Cardiac fibroblast (primary cell): ENCODE measurements around the gene TMC3.

Source experiments
- DNase-seq, 2 donors: peaks; one replicate each; pipeline versions ENCODE4 v3.0.0 to v3.0.0-alpha.2; 2010; ENCODE audit warnings: low read depth in 2 of 2
- H3K4me3 ChIP-seq, 2 donors: replicated peaks in 1 of 2; 1 replicate in 1 of 2; 2 replicates in 1 of 2; pipeline ENCODE4 v1.5.1; 2011; ENCODE audit warnings: low read depth in 2 of 2, low read length in 2 of 2, mild to moderate bottlenecking in 2 of 2, moderate library complexity in 1 of 2
- CTCF ChIP-seq: IDR thresholded peaks from one replicate; pipeline ENCODE4 v1.5.1; 2011; ENCODE audit warnings: low read depth, mild to moderate bottlenecking, low read length, inconsistent platforms

The TMC3 gene

GRCh38 chr15:81386947-81387346 lies 12.9 kb upstream of the TMC3 start:
- DNase-seq, result peak in 1 of 2 donors; percentile 8
- no peak for TF ChIP-seq CTCF
- H3K4me3 ChIP-seq, result no peak overlapping the region

- no peak overlapping the region for H3K4me3 ChIP-seq
- no peak for TF ChIP-seq CTCF
- no peak for DNase-seq
Observed at GRCh38 chr15:81385721-81386076, 11.7 kb upstream of the TMC3 start.

GRCh38 chr15:81384891-81385720 lies 11.1 kb upstream of the TMC3 start:
- DNase-seq, result no peak
- no peak for TF ChIP-seq CTCF
- H3K4me3 ChIP-seq, result no peak overlapping the region

GRCh38 chr15:81381720-81382119 lies 7.7 kb upstream of the TMC3 start:
- H3K4me3 ChIP-seq, result no peak overlapping the region
- no peak for TF ChIP-seq CTCF
- peak in 1 of 2 donors; percentile 5 for DNase-seq

- H3K4me3 ChIP-seq, result no peak overlapping the region
- no peak for TF ChIP-seq CTCF
Observed at GRCh38 chr15:81380668-81381067, 6.7 kb upstream of the TMC3 start.

GRCh38 chr15:81380203-81380602 lies 6.2 kb upstream of the TMC3 start:
- H3K4me3 ChIP-seq, result no peak overlapping the region
- DNase-seq, result no peak
- TF ChIP-seq CTCF, result no peak

More at GRCh38 chr15:81380668-81381067, 6.7 kb upstream of the TMC3 start:
- no peak for DNase-seq

GRCh38 chr15:81379269-81379668 lies 5.3 kb upstream of the TMC3 start:
- no peak overlapping the region for H3K4me3 ChIP-seq
- DNase-seq, result no peak
- no peak for TF ChIP-seq CTCF
